ENCODE measurements around the gene FRAT2. TPM values are rescaled to one million over a fixed set of nuclear protein-coding genes. Genes with fewer than 3 reads are reported as not detected.
A peak's percentile ranks its signal among the peaks of the same experiment; 100 is the strongest.
"Not testable (repeated sequence)": the region's sequence is repeated elsewhere in the genome, so short reads cannot be mapped to it uniquely, and the experiment has no call there.

FRAT2 gene
- total RNA-seq, 3 donors from 2014 or later = 12.2 to 24.1 (median 15.4) TPM

GRCh38 chr10:97355571-97355975 lies 21.0 kb upstream of the FRAT2 start:
- no peak for DNase-seq (ENCODE audit: low spot score in 2 of 2)
- H3K27ac ChIP-seq = no peak overlapping the region
- no peaks in the 10 kb centered on the region for H3K36me3 ChIP-seq
- no peak for TF ChIP-seq POLR2A (IDR thresholded peaks at IDR 0.05)
- TF ChIP-seq CTCF (IDR thresholded peaks at IDR 0.05) = peak in 2 of 3 donors; percentile 31 to 55
- peak in 1 of 3 donors; percentile 29 for TF ChIP-seq POLR2AphosphoS5 (IDR thresholded peaks at IDR 0.05)
- no peaks in the 10 kb centered on the region for H3K27me3 ChIP-seq
- no peaks in the 10 kb centered on the region for H3K9me3 ChIP-seq
- no peak overlapping the region for H3K4me3 ChIP-seq
- intact Hi-C loops (cut with DNase I; ENCODE audit: low total_unique reads) = loop anchor here (5.0 kb wide), 1 partner anchor 628 kb away; no protein-coding TSS in a partner anchor
- H3K4me1 ChIP-seq = no peaks in the 10 kb centered on the region

- DNase-seq (ENCODE audit: low spot score in 2 of 2) = no peak
- no peak for TF ChIP-seq CTCF (IDR thresholded peaks at IDR 0.05)
- no peak for TF ChIP-seq POLR2AphosphoS5 (IDR thresholded peaks at IDR 0.05)
- no peak for TF ChIP-seq POLR2A (IDR thresholded peaks at IDR 0.05)
- Histone ChIP-seq H3K27me3 (no peaks in the 10 kb centered on the region), H3K36me3 (no peaks in the 10 kb centered on the region), H3K27ac (no peak overlapping the region), H3K9me3 (no peaks in the 10 kb centered on the region), H3K4me3 (no peak overlapping the region), H3K4me1 (no peaks in the 10 kb centered on the region)
- intact Hi-C loops (cut with DNase I; ENCODE audit: low total_unique reads) = no loop called here
Observed at GRCh38 chr10:97353945-97354344, 19.4 kb upstream of the FRAT2 start.

GRCh38 chr10:97349752-97350513 lies 15.4 kb upstream of the FRAT2 start:
- no peak for DNase-seq (ENCODE audit: low spot score in 2 of 2)
- Histone ChIP-seq H3K9me3 (no peaks in the 10 kb centered on the region), H3K36me3 (no peaks in the 10 kb centered on the region), H3K4me1 (no peaks in the 10 kb centered on the region), H3K27ac (no peak overlapping the region), H3K4me3 (no peak overlapping the region), H3K27me3 (no peaks in the 10 kb centered on the region)
- TF ChIP-seq POLR2A (IDR thresholded peaks at IDR 0.05) (no peak), POLR2AphosphoS5 (IDR thresholded peaks at IDR 0.05) (no peak), CTCF (IDR thresholded peaks at IDR 0.05) (no peak)
- intact Hi-C loops (cut with DNase I; ENCODE audit: low total_unique reads) = no loop called here

- no peaks in the 10 kb centered on the region for H3K27me3 ChIP-seq
- no peaks in the 10 kb centered on the region for H3K9me3 ChIP-seq
- TF ChIP-seq CTCF (IDR thresholded peaks at IDR 0.05) (no peak), POLR2AphosphoS5 (IDR thresholded peaks at IDR 0.05) (no peak)
- H3K27ac ChIP-seq = no peak overlapping the region
- no peak for DNase-seq (ENCODE audit: low spot score in 2 of 2)
- H3K4me1 ChIP-seq = no peaks in the 10 kb centered on the region
- no peak overlapping the region for H3K4me3 ChIP-seq
- no peaks in the 10 kb centered on the region for H3K36me3 ChIP-seq
- intact Hi-C loops (cut with DNase I; ENCODE audit: low total_unique reads) = no loop called here
Observed at GRCh38 chr10:97347317-97347716, 12.8 kb upstream of the FRAT2 start.

- H3K27me3 ChIP-seq; DNase-seq (ENCODE audit: low spot score in 2 of 2); H3K4me1 ChIP-seq; H3K36me3 ChIP-seq; intact Hi-C loops (cut with DNase I; ENCODE audit: low total_unique reads); H3K27ac ChIP-seq; H3K9me3 ChIP-seq; H3K4me3 ChIP-seq: not testable (repeated sequence)
Observed at GRCh38 chr10:97343664-97344063, 9.1 kb upstream of the FRAT2 start.

Data from breast epithelium (tissue), 4 donors.